HG03354 (cell line): ENCODE results near the gene TSSC4.

Experiments used
- ATAC-seq: cut with Tn5 transposase; IDR thresholded peaks from one replicate; pipeline ENCODE4 v1.9.1; 2021; ENCODE audit warnings: mild to moderate bottlenecking; ENCODE audit not compliant: unreplicated experiment, poor library complexity, severe bottlenecking

The TSSC4 gene

DNA sequence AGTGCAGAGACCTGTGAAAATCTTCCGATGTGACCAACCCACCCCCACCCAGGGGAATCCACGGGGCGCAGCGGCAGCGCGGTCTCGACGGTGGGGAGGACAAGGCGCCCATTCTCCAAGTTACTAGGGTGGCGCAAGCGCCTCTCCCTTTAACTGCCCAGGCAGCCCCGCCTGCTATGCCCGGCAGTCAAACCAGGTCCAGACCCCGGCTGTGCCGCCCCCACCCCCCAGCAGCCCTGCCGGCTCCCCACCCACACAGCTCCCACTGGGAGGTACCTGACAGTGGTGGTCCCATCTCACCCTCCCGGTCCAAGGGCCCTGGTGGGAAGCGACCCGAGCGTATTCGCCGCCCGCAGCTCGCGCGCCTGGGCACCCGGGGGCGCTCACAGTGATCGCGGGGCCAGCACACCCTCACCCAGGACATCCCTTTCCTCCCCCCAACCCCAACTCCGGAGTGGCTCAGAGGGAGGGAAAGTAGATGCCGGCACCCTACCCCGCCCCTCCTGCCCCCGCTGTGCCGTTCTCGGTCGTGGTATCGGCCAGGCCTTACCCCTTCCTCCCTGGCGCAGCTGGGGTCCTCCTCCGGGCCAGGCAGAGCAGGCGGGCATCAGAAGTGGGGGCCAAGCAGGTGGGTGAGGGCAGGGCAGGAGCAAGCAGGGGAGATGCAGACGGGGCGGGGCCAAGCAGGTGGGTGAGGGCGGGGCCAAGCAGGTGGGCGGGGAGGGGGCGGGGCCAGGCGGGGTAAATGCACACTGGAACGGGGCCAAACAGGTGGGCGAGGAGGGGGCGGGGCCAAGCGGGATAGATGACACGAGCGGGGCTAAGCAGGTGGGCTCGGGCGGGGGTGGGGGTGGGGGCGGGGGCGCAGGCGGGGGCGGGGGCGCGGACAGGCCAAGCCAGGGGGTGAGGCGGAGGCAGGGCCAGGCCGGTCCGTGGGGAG is 43.6 kb downstream of the TSSC4 start, which contains the start of gene TRPM5:
Gene TRPM5 (minus strand): TSS at position 634 of the 940 bp plus-strand sequence. CDS start 21,478 bp downstream, outside the sequence.
- no peak for ATAC-seq

DNA sequence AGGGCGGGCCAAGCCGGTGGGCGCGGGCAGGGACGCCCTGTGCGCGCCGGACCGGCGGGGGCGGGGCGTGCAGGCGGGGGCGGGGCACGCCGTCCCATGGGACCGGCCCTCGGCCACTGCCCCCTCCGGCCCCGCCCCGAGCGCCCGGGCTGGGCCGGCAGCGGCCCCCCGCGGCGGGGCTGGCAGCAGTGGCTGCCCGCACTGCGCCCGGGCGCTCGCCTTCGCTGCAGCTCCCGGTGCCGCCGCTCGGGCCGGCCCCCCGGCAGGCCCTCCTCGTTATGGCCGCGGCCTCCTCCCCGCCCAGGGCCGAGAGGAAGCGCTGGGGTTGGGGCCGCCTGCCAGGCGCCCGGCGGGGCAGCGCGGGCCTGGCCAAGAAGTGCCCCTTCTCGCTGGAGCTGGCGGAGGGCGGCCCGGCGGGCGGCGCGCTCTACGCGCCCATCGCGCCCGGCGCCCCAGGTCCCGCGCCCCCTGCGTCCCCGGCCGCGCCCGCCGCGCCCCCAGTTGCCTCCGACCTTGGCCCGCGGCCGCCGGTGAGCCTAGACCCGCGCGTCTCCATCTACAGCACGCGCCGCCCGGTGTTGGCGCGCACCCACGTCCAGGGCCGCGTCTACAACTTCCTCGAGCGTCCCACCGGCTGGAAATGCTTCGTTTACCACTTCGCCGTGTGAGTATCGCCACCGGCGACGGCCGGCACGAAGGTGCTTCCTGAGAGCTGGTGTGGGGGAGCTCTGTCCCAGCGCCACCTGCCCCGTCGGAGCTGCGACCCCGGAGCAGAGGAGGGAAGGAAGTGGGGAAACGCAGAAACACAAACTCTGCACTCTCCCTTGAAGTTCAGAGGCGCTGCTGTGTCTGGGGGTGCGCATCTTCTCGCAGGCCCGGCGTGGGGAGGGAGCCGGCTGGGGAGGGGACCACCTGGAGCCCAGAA is 44.5 kb downstream of the TSSC4 start, which contains the start of gene KCNQ1:
Gene KCNQ1 (plus strand): TSS at position 188 of the 925 bp plus-strand sequence. CDS start 91 bp downstream, at position 279.
- no peak for ATAC-seq

DNA sequence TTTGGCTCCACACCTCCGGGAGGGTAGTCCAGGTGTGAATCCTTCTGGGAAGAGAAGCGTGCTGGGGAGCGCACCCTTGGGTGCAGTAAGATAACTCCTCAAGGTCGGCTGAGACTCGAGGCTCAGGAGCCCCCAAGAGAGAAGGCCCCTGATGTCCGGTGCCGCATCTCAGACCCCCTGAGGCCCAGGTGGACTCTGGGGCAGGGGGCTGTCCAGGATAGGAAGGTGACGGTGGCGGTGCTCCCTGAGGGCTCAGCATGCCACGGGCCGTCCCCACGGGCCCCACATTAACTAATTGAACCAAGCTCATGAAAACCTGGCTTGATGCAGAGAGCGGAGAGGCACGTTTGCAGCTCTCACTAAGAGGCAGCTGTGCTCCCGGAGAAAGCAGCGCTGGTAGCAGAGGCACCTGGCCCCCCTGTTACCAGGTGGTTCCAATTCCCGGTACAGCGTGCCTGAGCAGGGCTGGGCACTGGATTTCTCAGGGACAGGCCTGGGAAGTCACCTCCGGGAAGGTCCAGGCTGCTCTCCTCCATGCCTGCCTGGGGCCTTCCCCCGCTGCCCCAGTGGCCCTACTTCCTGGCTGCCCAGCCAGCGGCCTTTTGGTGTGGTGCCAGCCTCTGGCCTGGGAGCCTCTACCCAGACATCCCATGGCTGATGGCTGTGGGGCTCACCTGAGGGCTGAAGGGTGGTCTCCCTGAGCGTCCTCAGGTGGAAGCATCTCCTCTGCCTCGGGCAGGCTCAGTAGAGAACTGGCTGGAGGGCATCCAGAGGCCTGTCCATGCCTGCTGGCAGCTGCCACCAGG is 45.4 kb downstream of the TSSC4 start:
- no peak for ATAC-seq

DNA sequence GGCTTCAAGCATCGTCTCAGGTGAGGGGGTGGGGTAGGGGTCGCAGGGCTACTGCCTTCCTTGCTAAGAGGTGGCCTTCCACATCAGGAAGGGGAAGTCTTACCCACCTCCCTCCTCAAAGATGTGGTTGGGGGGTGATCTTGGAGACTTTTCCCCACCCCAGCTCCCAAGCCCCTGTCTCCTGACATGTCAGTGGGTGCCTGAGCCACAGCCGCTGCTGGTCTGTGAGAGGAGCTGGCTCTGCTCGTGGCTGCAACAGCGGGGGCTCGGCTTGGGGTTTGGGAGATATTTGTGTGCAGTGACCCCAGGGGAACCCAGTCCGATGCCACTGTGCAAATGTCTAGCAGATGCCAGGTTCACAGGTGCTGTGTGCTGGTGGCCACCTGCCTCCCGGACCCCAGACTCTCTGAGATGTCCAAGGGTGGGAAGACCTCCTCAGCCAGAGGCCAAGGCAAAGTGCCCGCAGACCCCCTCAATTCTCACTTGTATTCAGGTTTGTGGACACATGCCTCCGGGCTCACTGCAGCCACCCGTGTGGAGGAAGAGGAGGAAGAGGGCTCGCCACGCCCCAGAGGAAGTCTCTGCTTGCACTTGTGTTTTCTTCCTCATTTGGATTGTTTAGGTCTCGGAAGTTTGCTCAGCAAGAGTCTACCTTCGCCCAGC is 46.2 kb downstream of the TSSC4 start:
- no peak for ATAC-seq

DNA sequence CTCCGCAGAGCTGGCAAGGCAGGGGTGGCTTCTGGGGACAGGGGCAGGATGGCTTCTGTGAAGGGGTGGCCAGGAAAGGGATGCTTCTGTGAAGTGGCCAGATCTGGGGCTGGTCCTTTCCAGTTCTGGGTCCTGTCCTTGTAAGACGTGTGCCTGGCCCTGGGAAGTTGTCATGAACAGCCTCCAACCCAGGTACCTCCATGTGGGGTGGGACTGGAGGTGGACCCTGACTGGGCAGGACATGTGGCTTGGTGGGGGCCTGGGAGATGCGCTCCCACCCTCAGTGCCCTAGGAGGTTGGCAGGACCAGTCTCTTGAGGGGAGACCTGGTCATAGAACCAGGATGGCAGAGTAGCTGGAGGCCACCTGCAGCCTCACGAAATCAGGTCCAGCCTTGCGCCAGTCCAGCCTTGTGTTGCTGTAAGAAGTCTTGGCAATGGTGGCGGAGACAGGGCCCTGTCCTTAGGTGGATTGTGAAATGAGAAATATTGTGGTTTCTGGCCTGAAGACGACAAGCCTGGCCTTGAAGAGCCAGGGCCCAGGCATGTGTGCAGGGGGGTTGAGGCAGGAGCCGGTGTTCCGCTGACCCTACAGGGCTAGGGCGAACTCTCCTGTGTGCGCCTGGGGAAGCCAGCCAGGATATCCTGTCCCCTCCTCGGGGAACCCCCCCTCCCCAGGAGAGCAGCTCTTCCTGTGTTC is 46.9 kb downstream of the TSSC4 start:
- ATAC-seq, result no peak

DNA sequence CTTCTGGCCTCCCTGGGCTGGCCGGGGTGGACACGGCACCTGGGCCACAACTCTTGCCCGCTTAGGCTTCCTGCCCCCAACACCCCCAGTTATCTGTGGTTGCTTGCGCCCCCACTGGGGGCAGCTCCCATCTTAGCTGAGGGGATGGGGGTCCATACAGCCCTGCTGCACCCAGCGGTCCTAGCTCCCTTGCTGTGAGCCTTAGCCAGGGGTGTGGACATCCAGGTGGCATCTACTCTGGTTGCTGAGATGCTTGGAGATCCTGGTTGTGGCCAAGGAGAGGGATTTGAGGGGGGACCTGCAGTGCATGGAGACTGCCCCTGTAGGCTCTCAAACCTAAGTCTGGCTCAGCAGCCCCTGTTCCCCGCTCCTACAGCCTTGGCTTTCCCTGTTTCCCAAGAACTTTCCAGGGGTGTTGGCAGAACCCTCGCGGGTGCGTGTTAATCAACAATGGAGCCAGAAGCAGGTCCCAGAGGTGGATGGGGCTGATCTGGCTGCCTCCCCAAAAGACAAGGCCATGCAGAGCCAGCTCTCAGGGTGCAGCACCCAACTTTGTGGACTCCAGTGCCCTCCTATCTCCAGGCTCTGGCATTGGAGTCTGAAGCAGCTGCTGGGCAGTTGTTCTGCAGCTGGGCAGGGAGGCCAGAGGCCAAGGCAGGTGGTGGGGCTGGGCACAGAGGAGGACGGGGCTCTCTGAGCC is 47.6 kb downstream of the TSSC4 start:
- no peak for ATAC-seq

DNA sequence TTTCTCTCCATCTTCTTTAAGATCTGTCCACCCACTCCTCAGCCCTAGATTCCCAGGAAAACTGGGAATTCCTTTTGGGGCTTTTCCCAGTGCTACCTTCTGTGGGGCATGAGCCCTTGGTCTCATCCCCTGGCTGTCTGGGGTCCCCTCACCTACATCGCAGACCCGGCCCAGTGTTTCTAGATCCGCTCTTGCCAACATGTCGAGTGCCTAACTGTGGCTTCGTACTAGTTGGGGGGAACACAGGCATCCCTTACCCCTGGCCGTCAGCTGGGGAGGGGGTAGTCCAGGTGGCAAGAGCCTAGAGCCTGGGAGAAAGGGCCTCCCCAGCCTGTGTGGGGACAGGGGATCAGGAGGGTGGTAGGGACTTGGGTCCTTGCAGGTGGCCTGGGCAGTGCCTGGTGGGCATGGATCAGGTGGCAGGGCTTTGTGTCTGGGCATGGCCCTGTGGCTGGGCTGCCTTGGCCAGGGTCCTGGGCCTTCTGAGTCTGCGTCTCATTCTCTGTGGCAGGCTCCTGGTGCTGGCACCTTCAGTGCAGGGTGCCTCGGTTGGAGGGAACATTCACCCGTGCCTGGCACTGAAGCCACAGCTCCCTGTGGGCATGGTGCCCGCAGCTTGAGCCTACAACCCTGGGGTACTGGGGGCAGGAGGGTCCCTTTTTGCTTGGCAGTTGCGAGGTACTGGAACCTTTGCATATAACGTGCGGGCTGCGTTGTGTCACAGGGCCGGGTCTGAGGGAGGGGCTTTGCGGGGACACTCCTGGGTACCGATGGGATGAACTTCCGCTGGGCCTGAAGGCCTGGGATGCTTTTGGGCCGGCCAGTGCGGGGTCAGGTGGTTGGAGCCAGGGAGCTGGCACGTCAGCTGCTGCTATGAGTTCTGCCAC is 48.4 kb downstream of the TSSC4 start:
- no peak for ATAC-seq

DNA sequence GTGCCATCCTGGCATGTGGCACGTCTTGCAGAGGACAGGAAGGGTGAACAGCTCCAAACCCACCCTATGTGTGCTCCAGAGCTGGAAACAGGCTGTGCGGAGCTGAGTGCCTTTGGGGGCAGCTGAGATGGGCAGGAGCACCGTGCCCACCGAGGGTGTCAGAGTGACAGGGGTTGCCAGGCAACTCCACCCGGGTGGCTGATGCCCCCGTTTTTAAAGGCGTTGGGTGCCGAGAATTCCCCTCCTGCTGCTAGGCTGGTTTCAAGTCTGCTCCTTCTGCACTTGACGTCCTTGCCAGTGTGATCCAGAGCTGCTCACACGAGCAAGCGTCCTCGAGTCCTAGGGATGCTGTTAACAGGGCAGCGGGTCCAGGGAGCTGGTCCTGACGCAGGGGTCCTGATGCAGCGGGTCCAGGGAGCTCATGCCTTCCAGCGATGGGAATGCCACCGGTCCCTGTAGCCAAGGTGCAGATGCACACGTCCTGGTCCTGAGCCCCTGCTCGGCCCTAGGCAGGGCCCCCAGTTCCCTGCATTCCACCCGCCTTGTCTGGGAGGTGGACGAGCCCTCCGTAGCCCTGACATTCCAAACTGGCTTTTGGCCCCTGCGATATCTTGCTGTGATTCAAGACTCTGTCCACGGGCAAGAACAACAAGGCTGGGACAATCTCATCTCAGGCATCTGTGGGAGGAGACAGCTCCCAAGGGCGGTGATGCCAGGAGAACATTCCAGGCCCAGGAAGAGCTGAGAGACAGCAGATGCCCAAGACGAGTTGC is 49.2 kb downstream of the TSSC4 start:
- ATAC-seq, result no peak

DNA sequence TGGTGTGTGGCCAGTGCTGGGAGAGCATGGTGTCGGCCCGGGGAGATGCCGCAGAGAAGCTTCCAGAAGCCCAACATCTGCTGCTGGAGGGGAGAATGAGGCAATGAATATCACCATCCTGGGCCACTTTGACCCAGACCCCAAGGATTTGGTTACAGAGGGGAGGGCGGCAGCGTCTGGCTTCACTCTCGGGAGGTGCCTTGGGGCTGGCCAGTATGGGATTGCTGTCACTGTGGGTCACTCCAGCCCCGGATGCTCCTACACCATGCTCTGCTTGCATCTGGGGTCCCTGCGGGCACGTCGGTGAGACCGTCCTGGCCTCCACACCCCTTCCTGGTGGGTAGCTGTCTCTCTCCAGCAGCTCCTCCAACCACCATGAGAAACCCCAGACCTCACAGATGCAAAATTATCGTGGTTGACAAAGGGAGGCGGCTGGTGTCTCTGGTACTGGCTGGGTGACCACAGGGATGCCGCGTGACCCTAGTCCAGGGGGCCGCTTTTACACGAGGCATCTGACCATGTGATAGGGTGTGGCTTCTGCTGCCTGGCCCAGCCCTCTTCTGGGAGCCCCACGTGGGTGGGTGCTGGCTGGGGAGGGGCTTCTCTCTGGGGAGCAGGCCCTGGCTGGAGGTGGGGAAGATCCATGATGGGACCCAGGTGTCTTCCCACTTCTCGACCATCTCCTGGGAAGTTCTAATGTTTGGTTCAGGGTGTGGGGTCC is 49.9 kb downstream of the TSSC4 start:
- ATAC-seq, result no peak

DNA sequence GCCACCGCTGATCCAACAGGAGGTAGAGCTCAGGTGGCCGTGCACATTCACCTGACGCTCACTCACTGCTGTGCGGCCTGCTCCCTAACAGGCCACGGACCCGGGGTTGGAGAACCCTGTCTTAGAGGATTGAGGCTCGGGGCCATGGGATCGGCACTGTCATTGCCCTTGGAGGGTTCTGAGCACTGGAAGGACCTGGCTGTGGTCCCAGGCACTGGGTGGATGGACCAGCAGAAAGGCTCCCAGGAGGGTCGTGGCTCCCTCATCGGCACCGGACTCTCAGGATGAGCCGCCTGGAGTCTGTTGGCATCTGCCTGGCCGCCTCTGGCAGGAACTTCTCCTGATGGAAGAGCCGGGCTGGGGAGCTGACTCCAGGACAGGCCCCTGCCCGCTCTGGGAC is 50.8 kb downstream of the TSSC4 start:
- no peak for ATAC-seq

DNA sequence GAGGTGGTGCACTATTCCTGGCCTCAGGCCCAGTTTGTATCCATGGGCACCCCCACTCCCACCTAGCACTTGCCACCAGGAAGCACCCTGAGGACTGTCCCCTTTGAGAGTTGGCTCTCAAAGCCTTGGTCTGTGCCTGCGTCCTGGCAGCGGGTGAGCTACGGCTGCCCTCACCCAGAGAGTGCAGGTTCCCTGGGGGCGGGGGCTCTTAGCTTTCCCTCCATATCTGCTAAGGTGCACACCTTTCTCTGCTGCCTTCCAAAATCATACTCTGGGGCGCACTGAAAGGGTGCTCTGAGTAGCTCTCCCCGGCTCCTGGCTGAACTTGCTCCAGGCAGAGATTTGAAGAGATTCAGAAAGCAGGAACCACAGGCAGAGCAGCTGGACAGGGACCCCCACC is 51.4 kb downstream of the TSSC4 start:
- no peak for ATAC-seq

DNA sequence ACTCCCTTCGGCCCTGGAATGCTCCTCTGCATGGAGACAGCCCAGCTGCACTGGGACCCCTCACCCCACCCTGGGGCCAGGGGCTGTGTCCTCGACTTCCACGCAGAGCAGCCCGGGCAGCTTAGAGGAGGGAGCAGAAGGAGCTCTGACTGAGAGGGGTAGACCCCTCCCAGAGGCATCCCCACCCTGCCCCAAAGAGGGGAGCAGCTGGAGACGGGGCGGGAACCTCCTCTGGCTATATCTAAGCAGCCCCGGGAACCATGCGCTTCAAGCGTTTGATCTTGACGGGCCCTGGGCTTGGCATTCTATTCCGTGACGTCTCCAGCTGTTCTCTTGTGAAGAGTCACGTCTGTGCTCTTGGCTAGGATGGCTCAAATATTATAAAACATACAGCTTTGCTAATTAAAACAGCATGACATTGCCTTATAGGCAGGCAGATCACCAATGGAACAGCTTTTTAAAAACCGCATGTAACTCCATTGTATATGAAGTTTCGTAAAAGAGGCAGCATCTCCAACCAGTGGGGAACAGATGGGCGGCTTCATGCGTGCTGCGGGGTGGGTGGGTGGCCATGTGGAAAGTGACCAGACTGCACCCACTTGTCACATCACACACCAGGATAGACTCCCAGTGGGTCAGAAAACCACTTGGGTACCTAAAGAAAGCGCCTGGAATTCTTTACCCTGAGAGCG is 51.9 kb downstream of the TSSC4 start:
- ATAC-seq, result no peak

DNA sequence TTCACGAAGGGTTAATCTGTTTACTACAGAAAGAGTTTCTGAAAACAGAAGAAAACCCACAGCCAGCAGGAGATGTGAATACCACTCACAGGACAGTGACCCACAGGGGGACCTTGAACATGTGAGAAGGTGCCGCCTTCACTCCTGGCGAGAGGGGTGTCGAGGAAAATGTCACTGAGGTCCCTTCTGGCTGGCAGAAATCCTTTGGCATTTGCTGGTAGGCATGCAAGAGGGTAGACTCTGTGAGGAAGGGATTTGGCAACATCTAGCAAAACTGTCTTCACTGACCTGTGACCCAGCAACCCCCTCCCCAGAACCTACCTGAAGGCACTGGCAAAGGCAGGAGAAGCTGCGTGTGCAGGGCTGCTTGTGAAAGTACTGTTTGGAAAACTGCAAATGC is 52.9 kb downstream of the TSSC4 start:
- ATAC-seq, result no peak
